Measurements from ENCODE around the gene SPATA31E1. TPM values are rescaled to one million over a fixed set of nuclear protein-coding genes. Genes with fewer than 3 reads are reported as not detected.
"Not testable (repeated sequence)": the region's sequence is repeated elsewhere in the genome, so short reads cannot be mapped to it uniquely, and the experiment has no call there.

The SPATA31E1 gene
- total RNA-seq, 1 donor from 2014 or later = not detected

GRCh38 chr9:87894998-87895625 is 12.4 kb downstream of the SPATA31E1 start:
- Mint-ChIP-seq H3K27ac (ENCODE audit: unreplicated experiment) (no peak overlapping the region), H3K4me3 (ENCODE audit: unreplicated experiment) (no peak overlapping the region), H3K27me3 (ENCODE audit: low read depth) (peaks cover 12% of the 10 kb centered on the region), H3K4me1 (ENCODE audit: low read depth) (peaks cover 4% of the 10 kb centered on the region), H3K9me3 (ENCODE audit: low read depth) (peaks cover 21% of the 10 kb centered on the region), H3K36me3 (ENCODE audit: low read depth) (peaks cover 5% of the 10 kb centered on the region)
- DNase-seq (ENCODE audit: low spot score) = no peak
- peak; percentile 25 for TF ChIP-seq CTCF (IDR thresholded peaks at IDR 0.05)

- no peak for DNase-seq (ENCODE audit: low spot score)
- H3K27ac Mint-ChIP-seq (ENCODE audit: unreplicated experiment) = no peak overlapping the region
- peaks cover 28% of the 10 kb centered on the region for H3K9me3 Mint-ChIP-seq (ENCODE audit: low read depth)
- H3K27me3 Mint-ChIP-seq (ENCODE audit: low read depth) = peaks cover 12% of the 10 kb centered on the region
- peaks cover 5% of the 10 kb centered on the region for H3K36me3 Mint-ChIP-seq (ENCODE audit: low read depth)
- TF ChIP-seq CTCF (IDR thresholded peaks at IDR 0.05) = no peak
- H3K4me3 Mint-ChIP-seq (ENCODE audit: unreplicated experiment) = no peak overlapping the region
- H3K4me1 Mint-ChIP-seq (ENCODE audit: low read depth) = peaks cover 4% of the 10 kb centered on the region
Observed at GRCh38 chr9:87896891-87897290, 14.2 kb downstream of the SPATA31E1 start.

GRCh38 chr9:87898151-87898550 is 15.5 kb downstream of the SPATA31E1 start:
- Mint-ChIP-seq H3K4me3 (ENCODE audit: unreplicated experiment) (no peak overlapping the region), H3K4me1 (ENCODE audit: low read depth) (peaks cover 4% of the 10 kb centered on the region), H3K36me3 (ENCODE audit: low read depth) (peaks cover 5% of the 10 kb centered on the region), H3K9me3 (ENCODE audit: low read depth) (peaks cover 28% of the 10 kb centered on the region), H3K27ac (ENCODE audit: unreplicated experiment) (no peak overlapping the region), H3K27me3 (ENCODE audit: low read depth) (peaks cover 10% of the 10 kb centered on the region)
- DNase-seq (ENCODE audit: low spot score) = no peak
- no peak for TF ChIP-seq CTCF (IDR thresholded peaks at IDR 0.05)

GRCh38 chr9:87902371-87902770 is 19.7 kb downstream of the SPATA31E1 start:
- H3K27ac Mint-ChIP-seq (ENCODE audit: unreplicated experiment); H3K4me3 Mint-ChIP-seq (ENCODE audit: unreplicated experiment); H3K4me1 Mint-ChIP-seq (ENCODE audit: low read depth); H3K36me3 Mint-ChIP-seq (ENCODE audit: low read depth): not testable (repeated sequence)
- DNase-seq (ENCODE audit: low spot score) = peak; percentile 50
- H3K9me3 Mint-ChIP-seq (ENCODE audit: low read depth) = peaks cover 38% of the 10 kb centered on the region
- H3K27me3 Mint-ChIP-seq (ENCODE audit: low read depth) = peaks cover 18% of the 10 kb centered on the region

GRCh38 chr9:87909310-87910041 is 26.8 kb downstream of the SPATA31E1 start:
- H3K4me3 Mint-ChIP-seq (ENCODE audit: unreplicated experiment) = no peak overlapping the region
- peaks cover 25% of the 10 kb centered on the region for H3K27me3 Mint-ChIP-seq (ENCODE audit: low read depth)
- H3K9me3 Mint-ChIP-seq (ENCODE audit: low read depth) = peaks cover 10% of the 10 kb centered on the region
- DNase-seq (ENCODE audit: low spot score) = no peak
- TF ChIP-seq CTCF (IDR thresholded peaks at IDR 0.05) = no peak
- H3K27ac Mint-ChIP-seq (ENCODE audit: unreplicated experiment) = no peak overlapping the region
- H3K36me3 Mint-ChIP-seq (ENCODE audit: low read depth) = peaks cover 6% of the 10 kb centered on the region
- H3K4me1 Mint-ChIP-seq (ENCODE audit: low read depth) = no peaks in the 10 kb centered on the region
